Measurements from ENCODE around the gene CD37.

CD37 gene

GRCh38 chr19:49374665-49375434 lies 39.6 kb downstream of the CD37 start:
- Histone ChIP-seq H3K79me2 (ENCODE audit: control insufficient read depth, low read length) (no peaks in the 10 kb centered on the region), H3K27ac (ENCODE audit: low read depth, low read length) (no peak overlapping the region), H3K4me2 (ENCODE audit: low read length) (no peak overlapping the region), H3K9me3 (ENCODE audit: control insufficient read depth, insufficient read depth, low read length) (peaks cover 6% of the 10 kb centered on the region), H3K27me3 (ENCODE audit: control insufficient read depth, low read length) (peaks cover 6% of the 10 kb centered on the region; the same call in 1 of the 2 replicates), H4K20me1 (ENCODE audit: control insufficient read depth, insufficient read depth, low read depth, low read length) (no peaks in the 10 kb centered on the region), H3F3A (ENCODE audit: control insufficient read depth, insufficient read depth) (no peaks in the 10 kb centered on the region), H3K4me1 (ENCODE audit: control insufficient read depth, low read length) (peaks cover 14% of the 10 kb centered on the region), H3K36me3 (ENCODE audit: control insufficient read depth, low read length) (no peaks in the 10 kb centered on the region), H3K9me2 (replicated peaks; ENCODE audit: control insufficient read depth, low read length) (no peaks in the 10 kb centered on the region), H3K4me3 (ENCODE audit: low read length) (no peak overlapping the region)
- TF ChIP-seq, protein P1, sequence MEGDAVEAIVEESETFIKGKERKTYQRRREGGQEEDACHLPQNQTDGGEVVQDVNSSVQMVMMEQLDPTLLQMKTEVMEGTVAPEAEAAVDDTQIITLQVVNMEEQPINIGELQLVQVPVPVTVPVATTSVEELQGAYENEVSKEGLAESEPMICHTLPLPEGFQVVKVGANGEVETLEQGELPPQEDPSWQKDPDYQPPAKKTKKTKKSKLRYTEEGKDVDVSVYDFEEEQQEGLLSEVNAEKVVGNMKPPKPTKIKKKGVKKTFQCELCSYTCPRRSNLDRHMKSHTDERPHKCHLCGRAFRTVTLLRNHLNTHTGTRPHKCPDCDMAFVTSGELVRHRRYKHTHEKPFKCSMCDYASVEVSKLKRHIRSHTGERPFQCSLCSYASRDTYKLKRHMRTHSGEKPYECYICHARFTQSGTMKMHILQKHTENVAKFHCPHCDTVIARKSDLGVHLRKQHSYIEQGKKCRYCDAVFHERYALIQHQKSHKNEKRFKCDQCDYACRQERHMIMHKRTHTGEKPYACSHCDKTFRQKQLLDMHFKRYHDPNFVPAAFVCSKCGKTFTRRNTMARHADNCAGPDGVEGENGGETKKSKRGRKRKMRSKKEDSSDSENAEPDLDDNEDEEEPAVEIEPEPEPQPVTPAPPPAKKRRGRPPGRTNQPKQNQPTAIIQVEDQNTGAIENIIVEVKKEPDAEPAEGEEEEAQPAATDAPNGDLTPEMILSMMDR (IDR thresholded peaks at IDR 0.05; ENCODE audit: low read depth, low read length, poor library complexity, severe bottlenecking): no peak
- TF ChIP-seq EZH2phosphoT487 (IDR thresholded peaks at IDR 0.05; ENCODE audit: borderline replicate concordance, low read length): no peak

GRCh38 chr19:49378512-49378911 lies 43.3 kb downstream of the CD37 start:
- Histone ChIP-seq H3K36me3 (ENCODE audit: control insufficient read depth, low read length) (no peaks in the 10 kb centered on the region), H3K4me2 (ENCODE audit: low read length) (no peak overlapping the region), H3K27me3 (ENCODE audit: control insufficient read depth, low read length) (peaks cover 6% of the 10 kb centered on the region; the same call in 1 of the 2 replicates)

GRCh38 chr19:49380391-49380790 lies 45.2 kb downstream of the CD37 start:
- Histone ChIP-seq H3K27me3 (ENCODE audit: control insufficient read depth, low read length) (0 out of 2 replicates have a peak, but pooled peaks cover 3% of the 10 kb centered on the region), H3K27ac (ENCODE audit: low read depth, low read length) (no peak overlapping the region), H4K20me1 (ENCODE audit: control insufficient read depth, insufficient read depth, low read depth, low read length) (no peaks in the 10 kb centered on the region), H3K9me3 (ENCODE audit: control insufficient read depth, insufficient read depth, low read length) (no peaks in the 10 kb centered on the region), H3K4me1 (ENCODE audit: control insufficient read depth, low read length) (0 out of 2 replicates have a peak, but pooled peaks cover 3% of the 10 kb centered on the region), H3K9me2 (replicated peaks; ENCODE audit: control insufficient read depth, low read length) (no peaks in the 10 kb centered on the region), H3K4me3 (ENCODE audit: low read length) (no peak overlapping the region), H3K79me2 (ENCODE audit: control insufficient read depth, low read length) (no peaks in the 10 kb centered on the region), H3F3A (ENCODE audit: control insufficient read depth, insufficient read depth) (no peaks in the 10 kb centered on the region), H3K36me3 (ENCODE audit: control insufficient read depth, low read length) (no peaks in the 10 kb centered on the region), H3K4me2 (ENCODE audit: low read length) (no peak overlapping the region)
- TF ChIP-seq EZH2phosphoT487 (IDR thresholded peaks at IDR 0.05; ENCODE audit: borderline replicate concordance, low read length): no peak
- TF ChIP-seq, protein P1 (IDR thresholded peaks at IDR 0.05; ENCODE audit: low read depth, low read length, poor library complexity, severe bottlenecking): no peak

More at GRCh38 chr19:49378512-49378911, 43.3 kb downstream of the CD37 start:
- peaks cover 11% of the 10 kb centered on the region for H3K4me1 ChIP-seq (ENCODE audit: control insufficient read depth, low read length)
- no peak for TF ChIP-seq EZH2phosphoT487 (IDR thresholded peaks at IDR 0.05; ENCODE audit: borderline replicate concordance, low read length)
- TF ChIP-seq, protein P1 (IDR thresholded peaks at IDR 0.05; ENCODE audit: low read depth, low read length, poor library complexity, severe bottlenecking): no peak
- no peak overlapping the region for H3K27ac ChIP-seq (ENCODE audit: low read depth, low read length)
- no peaks in the 10 kb centered on the region for H3K9me3 ChIP-seq (ENCODE audit: control insufficient read depth, insufficient read depth, low read length)
- no peak overlapping the region for H3K4me3 ChIP-seq (ENCODE audit: low read length)
- no peaks in the 10 kb centered on the region for H3K79me2 ChIP-seq (ENCODE audit: control insufficient read depth, low read length)
- no peaks in the 10 kb centered on the region for H3F3A ChIP-seq (ENCODE audit: control insufficient read depth, insufficient read depth)
- no peaks in the 10 kb centered on the region for H3K9me2 ChIP-seq (replicated peaks; ENCODE audit: control insufficient read depth, low read length)
- H4K20me1 ChIP-seq (ENCODE audit: control insufficient read depth, insufficient read depth, low read depth, low read length): no peaks in the 10 kb centered on the region
